GM18873 (cell line): ENCODE results near the gene RNGTT.
"Not testable (repeated sequence)": the region's sequence is repeated elsewhere in the genome, so short reads cannot be mapped to it uniquely, and the experiment has no call there.

Source experiments
- ATAC-seq: cut with Tn5 transposase; IDR thresholded peaks from one replicate; pipeline ENCODE4 v1.9.1; 2021; ENCODE audit warnings: mild to moderate bottlenecking, moderate library complexity, moderate number of reproducible peaks; ENCODE audit not compliant: unreplicated experiment, low FRiP score

Gene RNGTT

GRCh38 chr6:88972504-88973423 is 9.3 kb upstream of the RNGTT start:
- no peak for ATAC-seq

GRCh38 chr6:88970301-88970700 is 6.9 kb upstream of the RNGTT start:
- ATAC-seq, result no peak

- not testable (repeated sequence) for ATAC-seq
Observed at GRCh38 chr6:88969255-88969654, 5.8 kb upstream of the RNGTT start.

GRCh38 chr6:88967891-88968290 is 4.5 kb upstream of the RNGTT start:
- ATAC-seq, result no peak

- no peak for ATAC-seq
Observed at GRCh38 chr6:88965691-88966090, 2.3 kb upstream of the RNGTT start.

DNA sequence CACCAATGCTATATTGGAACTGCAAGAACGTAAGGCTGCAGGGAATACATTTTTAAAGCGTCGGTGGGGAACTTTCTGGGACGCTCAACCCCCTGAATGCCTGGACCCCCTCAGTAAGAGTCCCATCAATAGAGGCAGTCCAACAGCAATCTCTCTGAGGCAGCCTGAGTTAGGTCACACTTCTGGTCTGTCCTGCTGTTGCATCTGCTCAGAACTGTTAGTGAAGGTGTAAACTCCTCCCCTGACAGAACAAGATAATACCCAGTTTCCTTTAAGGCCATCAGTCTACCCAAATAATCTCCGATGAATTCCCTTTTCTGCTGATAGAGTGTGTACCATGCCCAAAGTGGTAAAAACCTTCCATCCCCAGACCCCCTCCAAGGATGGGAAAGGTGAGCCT is 1.1 kb upstream of the RNGTT start:
- no peak for ATAC-seq

DNA sequence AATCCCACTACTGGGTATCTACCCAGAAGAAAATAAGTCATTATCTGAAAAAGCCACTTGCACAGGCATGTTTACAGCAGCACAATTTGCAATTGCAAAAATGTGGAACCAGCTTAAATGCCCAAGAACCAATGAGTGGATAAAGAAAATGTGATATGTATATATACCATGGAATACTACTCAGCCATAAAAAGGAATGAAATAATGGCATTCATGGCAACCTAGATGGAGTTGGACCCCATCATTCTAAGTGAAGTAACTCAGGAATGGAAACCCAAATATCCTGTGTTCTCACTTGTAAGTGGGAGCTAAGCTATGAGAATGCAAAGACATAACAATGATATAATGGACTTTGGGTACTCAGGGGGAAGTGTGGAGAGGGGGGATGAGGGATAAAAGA is 4.6 kb downstream of the RNGTT start:
- ATAC-seq, result no peak

GRCh38 chr6:88953550-88954386 is 9.7 kb downstream of the RNGTT start:
- no peak for ATAC-seq

GRCh38 chr6:88952065-88952704 is 11.2 kb downstream of the RNGTT start:
- ATAC-seq, result no peak

DNA sequence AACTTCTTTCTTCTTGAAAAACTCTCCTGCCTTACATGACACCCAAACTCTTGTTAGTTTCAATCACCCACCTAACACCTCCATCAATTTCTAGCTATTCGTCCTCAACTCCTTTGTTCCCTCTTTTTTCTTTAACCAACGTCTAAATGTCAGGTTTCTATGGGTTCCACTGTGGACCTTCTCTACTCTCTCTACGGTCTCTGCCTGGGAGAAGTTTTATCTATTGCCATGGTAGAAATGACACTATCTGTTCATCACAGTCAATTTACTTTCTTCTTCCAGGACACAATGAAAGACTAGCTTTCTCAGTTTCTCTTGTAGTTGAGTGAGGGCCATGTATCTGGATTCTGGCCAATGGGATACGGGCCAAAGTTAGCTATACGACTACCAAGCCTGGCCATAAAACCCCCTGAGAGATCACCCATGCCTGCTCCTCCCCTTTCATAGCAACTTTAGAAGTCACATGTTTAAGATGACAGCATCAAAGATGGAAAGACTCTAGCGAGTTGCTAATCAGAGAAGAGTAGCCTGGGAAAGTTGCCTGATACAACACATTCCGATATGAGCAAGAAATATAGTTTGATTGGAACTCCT is 17.9 kb downstream of the RNGTT start:
- ATAC-seq, result no peak

GRCh38 chr6:88933521-88933920 is 29.9 kb downstream of the RNGTT start:
- ATAC-seq, result no peak

- not testable (repeated sequence) for ATAC-seq
Observed at GRCh38 chr6:88932019-88932418, 31.4 kb downstream of the RNGTT start.

DNA sequence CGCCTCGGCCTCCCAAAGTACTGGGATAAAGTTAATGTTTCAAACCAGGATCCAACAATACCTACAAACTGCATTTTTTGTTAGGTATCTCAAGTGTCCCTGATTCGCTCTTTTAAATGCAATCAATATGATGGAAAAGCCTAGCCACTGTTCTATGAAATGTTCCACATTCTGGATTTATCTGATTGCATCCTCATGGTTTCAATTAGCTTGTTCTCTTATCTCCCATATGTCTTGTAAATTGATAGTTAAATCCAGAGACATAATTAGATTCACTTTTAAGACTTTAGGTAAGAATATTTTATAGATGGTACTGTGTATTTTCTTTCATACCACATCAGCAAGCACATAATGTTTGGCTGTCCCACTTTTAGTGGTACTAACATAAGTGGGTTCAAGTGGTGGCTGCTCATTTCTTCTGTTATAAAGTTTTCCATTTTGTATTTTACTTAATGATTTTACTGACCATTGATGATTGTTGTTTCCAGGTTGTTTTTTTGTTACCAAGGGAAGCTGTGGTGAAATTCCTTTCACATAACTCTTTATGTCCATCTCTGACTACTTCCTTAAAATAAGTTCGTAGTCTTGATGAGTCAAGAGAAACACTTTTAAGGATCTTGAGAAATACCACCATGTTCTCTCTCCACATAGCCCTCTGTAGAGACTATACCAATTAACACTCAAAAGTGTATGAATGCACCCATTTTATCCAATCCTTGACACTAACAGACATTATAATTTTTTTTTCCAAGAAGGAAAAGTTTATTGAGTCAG is 40.5 kb downstream of the RNGTT start:
- ATAC-seq, result no peak

GRCh38 chr6:88921734-88922133 is 41.7 kb downstream of the RNGTT start:
- ATAC-seq, result no peak

DNA sequence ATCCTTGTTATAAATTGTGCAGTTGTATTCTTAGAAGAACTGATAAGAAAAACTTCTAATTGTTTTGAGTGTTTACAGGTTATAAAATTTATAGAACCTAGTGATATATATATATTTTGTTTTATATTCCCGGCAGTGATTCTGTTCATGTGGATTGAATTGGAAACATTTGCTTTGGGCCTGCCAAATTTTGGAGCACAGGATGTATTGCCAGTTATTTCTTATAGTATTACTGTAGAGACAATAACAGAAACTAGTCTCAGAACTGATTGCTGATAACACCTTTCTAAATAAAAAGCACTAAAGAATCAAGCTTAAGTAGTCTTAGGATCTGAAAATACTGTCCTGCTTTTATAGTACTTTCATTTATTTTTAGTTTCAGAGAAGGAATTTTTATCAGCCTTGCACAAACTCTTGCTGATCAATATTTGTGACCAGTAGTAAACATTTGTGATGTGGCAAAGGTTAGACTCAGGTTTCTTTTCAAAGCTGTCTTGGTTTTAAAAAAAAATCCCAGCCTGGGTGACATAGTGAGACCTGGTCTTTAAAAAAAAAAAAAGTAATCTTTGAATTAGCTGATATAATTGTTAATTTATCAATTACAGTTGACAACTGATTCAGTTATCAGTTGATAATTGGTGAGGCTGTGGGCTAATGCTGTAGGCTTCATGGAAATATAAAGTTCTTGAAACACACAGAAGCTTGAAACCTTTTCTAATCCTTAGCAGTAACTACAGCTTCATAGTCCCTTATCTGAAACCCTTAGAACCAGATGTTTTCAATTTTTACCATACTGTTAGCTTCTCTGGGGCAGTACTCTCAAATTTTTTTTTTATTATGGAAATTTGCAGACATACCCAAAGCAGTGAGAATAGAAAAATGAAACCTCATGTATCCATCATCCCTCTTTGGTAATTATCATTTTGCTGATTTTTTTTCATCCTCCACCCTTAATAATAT is 42.4 kb downstream of the RNGTT start:
- no peak for ATAC-seq

- no peak for ATAC-seq
Observed at GRCh38 chr6:88920088-88920487, 43.3 kb downstream of the RNGTT start.

GRCh38 chr6:88919032-88919431 is 44.4 kb downstream of the RNGTT start:
- no peak for ATAC-seq

DNA sequence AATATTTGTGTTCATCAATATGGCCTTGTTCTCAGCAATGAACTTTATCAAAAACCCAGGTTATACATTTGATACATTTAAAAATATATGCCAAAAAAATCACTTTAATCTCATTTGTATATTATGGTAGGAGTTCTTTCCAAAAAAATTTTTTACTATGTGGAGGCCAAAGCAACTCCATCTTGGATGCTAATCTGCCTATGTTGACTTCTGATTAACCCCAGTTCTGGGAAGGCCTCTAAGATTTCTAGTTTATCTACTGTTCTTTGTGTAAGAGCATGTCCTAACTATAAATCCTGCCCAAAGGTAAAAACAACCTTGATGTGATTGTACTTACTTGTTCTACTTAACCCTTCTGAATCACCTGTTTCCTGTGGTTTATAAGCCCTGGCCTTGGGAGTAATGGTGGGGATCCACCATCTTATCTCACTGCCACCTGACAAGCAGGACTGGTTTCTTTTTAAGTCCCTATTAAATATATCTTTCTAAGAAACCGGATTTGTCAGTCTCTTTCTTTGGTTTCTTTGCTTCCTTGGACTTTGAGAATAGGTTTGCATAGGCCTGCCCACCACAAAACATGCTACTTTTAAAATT is 46.7 kb downstream of the RNGTT start:
- no peak for ATAC-seq
